Heart left ventricle (tissue), 13 donors: Measurements from ENCODE around the gene CCM2L.

Source experiments
- CTCF ChIP-seq, 12 donors: fragments of 200-600 bp; sonication (generic) in 4 of 12; IDR thresholded peaks; one replicate each; pipeline versions ENCODE4 v1.5.0 to v1.8.0; 2018 to 2022; ENCODE audit warnings: antibody characterized with exemption in 12 of 12, mild to moderate bottlenecking in 5 of 12
- POLR2A ChIP-seq, 2 donors: fragments of 450-650 bp; IDR thresholded peaks; one replicate each; pipeline ENCODE4 v1.6.1; 2017; ENCODE audit warnings: antibody characterized with exemption in 2 of 2, mild to moderate bottlenecking in 2 of 2, moderate library complexity in 2 of 2
- donor health status: ischemic (EF 13 %, LVEDD 7.1; RV severe dilation, severe dysfunction).
- donor health status: DM: no; HTN: yes; CAD: no.
- donor health status: DM: no; HTN: no; CAD: no.
- donor health status: ischemic (EF 25% LVEDD 6.9; RV normal size, moderate dysfunction).
- donor health status: ischemic (EF 25% LVEDD 5.7; RV mildly dilated, moderate dysfunction).
- donor health status: ischemic (EF 35%, LVEDD 5.7; RV mildly dilated, moderate dysfunction).
- donor health status: nonischemic (EF 11% LVEDD 7.7; RV severe dilation, severe dysfunction).
- donor health status: DM: yes; HTN: yes; CAD: no.
- donor health status: PGD.
- donor health status: ischemic (EF 29% LVEDD 5.4; RV normal size, mild dysfunction).
- donor health status: nonischemic (EF 23%, LVEDD 6.1; RV moderate dilation, normal function).

GRCh38 chr20:32018269-32019155 is 8.3 kb downstream of the CCM2L start:
- TF ChIP-seq POLR2A (IDR thresholded peaks at IDR 0.05) (peak in 1 of 2 donors; percentile 70), CTCF (IDR thresholded peaks at IDR 0.05) (no peak)
